Stomach (tissue), 9 donors: ENCODE results near the gene DPEP2NB. TPM values are rescaled to one million over a fixed set of nuclear protein-coding genes. Genes with fewer than 3 reads are reported as not detected.

Source experiments
- DNase-seq, 2 donors: peaks; one replicate each; pipeline versions ENCODE4 v3.0.0 to v3.0.0-alpha.2; 2013 to 2019
- H3K27ac ChIP-seq, 5 donors: fragments of 200-600 bp in 4 of 5; sonication (generic) in 4 of 5; one replicate each; pipeline ENCODE4 v1.5.1; 2013 to 2019; ENCODE audit warnings: mild to moderate bottlenecking in 1 of 5, moderate library complexity in 1 of 5
- H3K27me3 ChIP-seq, 3 donors: fragments of 200-600 bp; sonication (generic); one replicate each; pipeline ENCODE4 v1.5.1; 2017 to 2019; ENCODE audit warnings: mixed run types in 1 of 3
- H3K36me3 ChIP-seq, 4 donors: fragments of 200-600 bp; sonication (generic); 1 replicate in 3 of 4; 2 replicates in 1 of 4; pipeline ENCODE4 v1.5.1; 2016 to 2019
- H3K4me1 ChIP-seq, 4 donors: fragments of 200-600 bp; sonication (generic); one replicate each; pipeline ENCODE4 v1.5.1; 2016 to 2019
- H3K4me3 ChIP-seq, 4 donors: fragments of 200-600 bp; sonication (generic) in 3 of 4; one replicate each; pipeline ENCODE4 v1.5.1; 2016 to 2019; ENCODE audit warnings: mild to moderate bottlenecking in 1 of 4
- H3K9me3 ChIP-seq, 4 donors: fragments of 200-600 bp; sonication (generic); one replicate each; pipeline ENCODE4 v1.5.1; 2016 to 2019
- CTCF ChIP-seq, 7 experiments: fragments of 450-650 bp in 4 of 7; fragments of 200-600 bp in 3 of 7; sonication (generic) in 3 of 7; IDR thresholded peaks; one replicate each; pipeline ENCODE4 v1.5.1; 2016 to 2019; ENCODE audit warnings: antibody characterized with exemption in 7 of 7, control low read depth in 2 of 7, mild to moderate bottlenecking in 1 of 7
- EP300 ChIP-seq: sonication (generic); formaldehyde crosslinking; IDR thresholded peaks from one replicate; pipeline ENCODE4 v1.6.1; 2017; ENCODE audit warnings: antibody characterized with exemption
- POLR2A ChIP-seq, 4 donors: fragments of 450-650 bp; IDR thresholded peaks; one replicate each; pipeline ENCODE4 v1.6.1; 2016; ENCODE audit warnings: antibody characterized with exemption in 4 of 4, control low read depth in 2 of 4, mild to moderate bottlenecking in 1 of 4, moderate library complexity in 1 of 4
- POLR2AphosphoS5 ChIP-seq, 3 donors: sonication (generic); formaldehyde crosslinking; IDR thresholded peaks; one replicate each; pipeline ENCODE4 v1.6.1; 2016; ENCODE audit warnings: antibody characterized with exemption in 3 of 3
- WGBS, 5 donors: extraction: QIAGEN DNeasy Blood & Tissue Kit in 3 of 5; methylation state at CpG; one replicate each; pipeline versions ENCODE4 v1.1.5 to v1.1.7; 2013 to 2018; 5-methylcytosine and 5-hydroxymethylcytosine counted together
- intact Hi-C: fragments of 100-400 bp; cut with DNase I; formaldehyde crosslinking; loops from one replicate; pipeline ENCODE4 v1.15.1; 2023; ENCODE audit warnings: low total_unique reads
- polyA plus RNA-seq, 3 donors: library from polyadenylated mRNA; stranded (reverse); fragments of 200-250 nt; gene quantifications; one replicate each; pipeline ENCODE4 v1.2.3, GENCODE V29; 2013
- total RNA-seq, 5 donors: library from RNA; depleted of rRNA; stranded (reverse); fragments of >200 nt; gene quantifications; one replicate each; pipeline versions ENCODE4 v1.1.0 to v1.2.3, GENCODE V29; 2014 to 2016
- donor health status: healthy with polysubstance abuse.
- donor health status: Bipolar disorder and iron deficiency.
- donor health status: healthy.

The DPEP2NB gene
- total and polyA plus RNA-seq, 8 donors: not detected

DNA sequence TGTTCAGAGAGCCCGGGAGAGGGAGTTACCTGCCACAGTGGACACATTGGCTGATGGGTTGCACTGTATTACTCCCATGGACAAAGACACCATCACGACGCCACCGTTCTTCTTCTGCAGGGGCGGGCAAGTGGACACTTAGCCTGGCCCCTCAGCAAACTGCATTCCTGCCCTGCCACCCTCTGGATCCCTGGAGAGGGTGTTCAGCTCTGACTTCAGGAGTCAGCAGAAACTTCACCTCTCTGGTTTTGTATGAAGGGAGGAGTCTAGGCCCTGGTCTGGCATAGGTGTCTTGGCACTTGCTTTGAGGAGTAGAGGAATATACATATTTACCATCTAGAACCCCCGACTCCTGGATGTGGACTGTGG is 25.7 kb downstream of the DPEP2NB start:
- Histone ChIP-seq H3K27ac (no peak overlapping the region), H3K36me3 (no peaks in the 10 kb centered on the region), H3K4me3 (no peak overlapping the region), H3K4me1 (peaks cover 11 to 23% (median 16%) of the 10 kb centered on the region in 4 donors), H3K9me3 (no peaks in the 10 kb centered on the region), H3K27me3 (no peaks in the 10 kb centered on the region)
- no peak for DNase-seq
- intact Hi-C loops: loop anchor here (5.0 kb wide), 1 partner anchor 47 kb away; no protein-coding TSS in a partner anchor
- no peak for TF ChIP-seq EP300
- TF ChIP-seq CTCF (IDR thresholded peaks at IDR 0.05): no peak
- TF ChIP-seq POLR2A (IDR thresholded peaks at IDR 0.05): no peak
- TF ChIP-seq POLR2AphosphoS5 (IDR thresholded peaks at IDR 0.05): no peak
- 76 to 84% (median 81%) methylated on average over 5 to 6 of the region's 6 CpGs for WGBS, 5 donors

- TF ChIP-seq POLR2A (IDR thresholded peaks at IDR 0.05): no peak
- TF ChIP-seq EP300: no peak
- TF ChIP-seq CTCF (IDR thresholded peaks at IDR 0.05): no peak
- no peak for TF ChIP-seq POLR2AphosphoS5 (IDR thresholded peaks at IDR 0.05)
- no peak overlapping the region for H3K27ac ChIP-seq
- intact Hi-C loops: loop anchor here (5.0 kb wide), 1 partner anchor 48 kb away; no protein-coding TSS in a partner anchor
- no peaks in the 10 kb centered on the region for H3K36me3 ChIP-seq
- no peaks in the 10 kb centered on the region for H3K27me3 ChIP-seq
- peaks cover 11 to 28% (median 19%) of the 10 kb centered on the region in 4 donors for H3K4me1 ChIP-seq
- WGBS, 5 donors: 74 to 85% (median 81%) methylated on average over 7 to 8 of the region's 8 CpGs
- no peaks in the 10 kb centered on the region for H3K9me3 ChIP-seq
- DNase-seq: no peak
- no peak overlapping the region for H3K4me3 ChIP-seq
These were observed 26.2 kb downstream of the DPEP2NB start for GRCh38 chr16:67989322-67990017.

DNA sequence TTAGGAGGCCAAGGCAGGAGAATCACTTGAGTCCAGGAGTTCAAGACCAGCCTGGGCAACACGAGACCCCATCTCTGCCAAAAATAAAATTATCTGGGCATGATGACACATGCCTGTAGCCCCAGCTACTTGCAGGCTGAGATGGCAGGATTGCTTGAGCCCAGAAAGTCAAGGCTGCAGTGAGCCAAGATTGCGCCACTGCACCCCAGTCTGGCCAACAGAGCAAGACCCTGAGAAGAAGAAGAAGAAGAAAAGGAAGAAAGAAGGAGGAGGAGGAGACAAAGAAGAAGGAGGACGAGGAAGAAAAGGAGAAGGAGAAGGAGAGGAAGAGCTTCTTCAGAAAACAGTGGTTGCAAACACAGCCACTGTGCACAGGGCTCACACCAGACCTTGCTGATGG is 27.0 kb downstream of the DPEP2NB start:
- no peak for TF ChIP-seq CTCF (IDR thresholded peaks at IDR 0.05)
- no peak for TF ChIP-seq POLR2A (IDR thresholded peaks at IDR 0.05)
- no peak for TF ChIP-seq POLR2AphosphoS5 (IDR thresholded peaks at IDR 0.05)
- TF ChIP-seq EP300: no peak
- Histone ChIP-seq H3K4me1 (peaks cover 9 to 29% (median 17%) of the 10 kb centered on the region in 4 donors), H3K4me3 (no peak overlapping the region), H3K27me3 (no peaks in the 10 kb centered on the region), H3K9me3 (no peaks in the 10 kb centered on the region), H3K27ac (no peak overlapping the region), H3K36me3 (no peaks in the 10 kb centered on the region)
- WGBS, 5 donors: 74 to 84% (median 79%) methylated on average over 3 of the region's 3 CpGs
- intact Hi-C loops: no loop called here
- no peak for DNase-seq

DNA sequence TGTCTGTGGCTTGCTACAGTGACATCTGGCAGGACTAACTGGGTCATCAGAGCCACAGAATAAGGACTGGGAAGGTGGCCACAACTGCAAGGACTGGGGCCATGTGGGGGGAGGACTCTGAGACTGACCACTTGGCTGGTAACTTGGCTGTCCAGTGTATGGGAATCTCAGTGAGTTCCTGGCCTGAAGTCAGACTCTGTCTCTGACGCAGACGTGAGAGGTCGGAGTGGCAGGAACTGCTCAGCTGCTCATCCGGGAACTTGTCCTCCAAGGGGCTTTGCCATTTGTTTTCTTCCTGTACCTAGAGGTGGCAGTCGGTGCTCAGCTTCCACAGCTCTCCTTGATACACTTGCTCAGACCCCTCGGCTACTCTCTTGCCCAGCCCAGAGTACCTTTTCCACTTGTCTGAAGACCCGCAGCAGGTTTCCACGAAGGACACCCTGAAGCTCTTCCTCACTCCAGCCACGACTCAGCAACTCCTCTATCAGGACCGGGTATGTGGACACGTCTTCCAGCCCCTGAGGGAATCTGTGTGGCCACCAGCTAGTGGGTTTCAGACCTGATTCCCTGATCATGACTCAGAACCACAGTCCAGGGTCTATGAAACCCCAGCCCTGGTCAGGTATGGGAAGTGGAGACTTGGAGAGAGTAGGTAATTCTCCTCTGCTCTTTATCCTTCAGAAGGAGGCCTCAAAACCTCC is 28.1 kb downstream of the DPEP2NB start:
- no peaks in the 10 kb centered on the region for H3K27me3 ChIP-seq
- intact Hi-C loops: no loop called here
- peak overlapping the region in 1 of 5 donors; percentile 60 for H3K27ac ChIP-seq
- DNase-seq: no peak
- no peak overlapping the region for H3K4me3 ChIP-seq
- 67 to 77% (median 74%) methylated on average over 11 of the region's 11 CpGs for WGBS, 5 donors
- TF ChIP-seq POLR2AphosphoS5 (IDR thresholded peaks at IDR 0.05): no peak
- TF ChIP-seq POLR2A (IDR thresholded peaks at IDR 0.05): no peak
- TF ChIP-seq CTCF (IDR thresholded peaks at IDR 0.05): no peak
- TF ChIP-seq EP300: no peak
- H3K4me1 ChIP-seq: peaks cover 0 to 21% (median 6%) of the 10 kb centered on the region in 4 donors
- H3K9me3 ChIP-seq: no peaks in the 10 kb centered on the region
- no peaks in the 10 kb centered on the region for H3K36me3 ChIP-seq
